Lower lobe of right lung (tissue), 2 donors: ENCODE measurements around the gene LRR1. TPM values are rescaled to one million over a fixed set of nuclear protein-coding genes. Genes with fewer than 3 reads are reported as not detected.

Experiments
- ATAC-seq, 2 donors: fragments of 200-7000 bp; cut with Tn5 transposase; one replicate each; pipeline ENCODE4 v1.9.1; 2020 to 2022; ENCODE audit warnings: mild to moderate bottlenecking in 2 of 2, moderate library complexity in 2 of 2
- DNase-seq: peaks from one replicate; pipeline ENCODE4 v3.0.0-alpha.2; 2020
- H3K27ac ChIP-seq: fragments of 200-600 bp; one replicate; pipeline ENCODE4 v1.8.0; 2022
- H3K27me3 ChIP-seq: fragments of 200-600 bp; one replicate; pipeline ENCODE4 v1.8.0; 2022; ENCODE audit warnings: low read depth
- H3K36me3 ChIP-seq: fragments of 200-600 bp; one replicate; pipeline ENCODE4 v1.8.0; 2022; ENCODE audit warnings: mild to moderate bottlenecking
- H3K4me1 ChIP-seq: fragments of 200-600 bp; one replicate; pipeline ENCODE4 v1.8.0; 2022
- H3K4me3 ChIP-seq: fragments of 200-600 bp; one replicate; pipeline ENCODE4 v1.8.0; 2022; ENCODE audit warnings: mild to moderate bottlenecking
- H3K9me3 ChIP-seq: fragments of 200-600 bp; one replicate; pipeline ENCODE4 v1.8.0; 2022
- intact Hi-C: fragments of 100-400 bp; cut with DNase I; formaldehyde crosslinking; loops from one replicate; pipeline ENCODE4 v1.11.0; 2022
- long read RNA-seq: library from polyadenylated mRNA; unstranded; transcript quantifications from one replicate; pipeline ENCODE4 v2.0.0, GENCODE V29; 2021
- total RNA-seq: library from RNA; stranded (reverse); fragmentation: NEBNext Ultra II Directional; extraction: Animal tissue kit (Norgen Biotek cat#: 25700); gene quantifications from one replicate; pipeline ENCODE4 v1.2.1, GENCODE V29; 2021
- TF ChIP-seq, protein P1 (sequence below): fragments of 200-600 bp; IDR thresholded peaks from one replicate; pipeline ENCODE4 v1.8.0; 2022; ENCODE audit warnings: antibody characterized with exemption, mild to moderate bottlenecking
- donor health status: DM: no; HTN: yes; CAD: no; lungs with severe emphysema.

LRR1 gene, protein sequence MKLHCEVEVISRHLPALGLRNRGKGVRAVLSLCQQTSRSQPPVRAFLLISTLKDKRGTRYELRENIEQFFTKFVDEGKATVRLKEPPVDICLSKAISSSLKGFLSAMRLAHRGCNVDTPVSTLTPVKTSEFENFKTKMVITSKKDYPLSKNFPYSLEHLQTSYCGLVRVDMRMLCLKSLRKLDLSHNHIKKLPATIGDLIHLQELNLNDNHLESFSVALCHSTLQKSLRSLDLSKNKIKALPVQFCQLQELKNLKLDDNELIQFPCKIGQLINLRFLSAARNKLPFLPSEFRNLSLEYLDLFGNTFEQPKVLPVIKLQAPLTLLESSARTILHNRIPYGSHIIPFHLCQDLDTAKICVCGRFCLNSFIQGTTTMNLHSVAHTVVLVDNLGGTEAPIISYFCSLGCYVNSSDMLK
- 9.0 TPM for total RNA-seq
- long read RNA-seq, partial matches to known transcripts: 0 of 9 reads
- long read RNA-seq, other reads (novel, unspliced or antisense): 3 of 9 reads

DNA sequence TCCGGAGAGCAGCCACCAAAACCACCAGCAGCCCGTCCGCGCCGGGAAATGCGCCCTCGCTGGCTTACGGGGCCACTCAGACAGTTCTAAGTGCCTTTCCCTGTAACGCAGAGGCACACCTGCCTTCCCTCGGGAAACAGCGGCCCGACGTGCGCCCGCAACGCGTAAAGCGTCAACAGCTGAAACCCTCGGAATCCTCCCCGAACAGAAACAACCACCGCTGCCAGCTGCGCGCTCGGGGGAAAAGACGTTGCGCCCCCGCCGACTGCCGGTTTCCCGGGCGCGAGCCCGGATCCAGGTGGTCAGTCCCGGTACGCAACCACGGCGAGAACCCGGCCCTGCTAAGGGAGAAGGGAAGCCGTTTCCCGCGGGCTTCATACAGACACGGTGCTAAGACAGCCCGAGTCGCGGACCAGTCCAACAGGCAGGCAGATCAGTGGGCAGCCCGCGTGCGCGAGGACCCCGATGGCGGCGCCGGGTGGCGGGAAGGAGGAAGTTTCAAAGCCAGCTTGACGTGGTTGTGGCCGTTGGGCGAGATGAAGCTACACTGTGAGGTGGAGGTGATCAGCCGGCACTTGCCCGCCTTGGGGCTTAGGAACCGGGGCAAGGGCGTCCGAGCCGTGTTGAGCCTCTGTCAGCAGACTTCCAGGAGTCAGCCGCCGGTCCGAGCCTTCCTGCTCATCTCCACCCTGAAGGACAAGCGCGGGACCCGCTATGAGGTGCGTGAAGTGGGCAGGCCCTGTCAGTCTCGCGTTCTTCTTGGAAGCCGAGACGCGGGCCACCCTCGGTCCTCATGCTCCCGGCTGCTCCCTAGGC is at the start of gene LRR1:
TSS of gene LRR1 (plus strand) at position 456 of the 816 bp plus-strand sequence. CDS start at position 537, 81 bp downstream.
- peak within 1 kb of the TSS; percentile 97 for H3K27ac ChIP-seq
- DNase-seq: peak; percentile 92
- intact Hi-C loops: no loop called here
- TF ChIP-seq, protein P1, sequence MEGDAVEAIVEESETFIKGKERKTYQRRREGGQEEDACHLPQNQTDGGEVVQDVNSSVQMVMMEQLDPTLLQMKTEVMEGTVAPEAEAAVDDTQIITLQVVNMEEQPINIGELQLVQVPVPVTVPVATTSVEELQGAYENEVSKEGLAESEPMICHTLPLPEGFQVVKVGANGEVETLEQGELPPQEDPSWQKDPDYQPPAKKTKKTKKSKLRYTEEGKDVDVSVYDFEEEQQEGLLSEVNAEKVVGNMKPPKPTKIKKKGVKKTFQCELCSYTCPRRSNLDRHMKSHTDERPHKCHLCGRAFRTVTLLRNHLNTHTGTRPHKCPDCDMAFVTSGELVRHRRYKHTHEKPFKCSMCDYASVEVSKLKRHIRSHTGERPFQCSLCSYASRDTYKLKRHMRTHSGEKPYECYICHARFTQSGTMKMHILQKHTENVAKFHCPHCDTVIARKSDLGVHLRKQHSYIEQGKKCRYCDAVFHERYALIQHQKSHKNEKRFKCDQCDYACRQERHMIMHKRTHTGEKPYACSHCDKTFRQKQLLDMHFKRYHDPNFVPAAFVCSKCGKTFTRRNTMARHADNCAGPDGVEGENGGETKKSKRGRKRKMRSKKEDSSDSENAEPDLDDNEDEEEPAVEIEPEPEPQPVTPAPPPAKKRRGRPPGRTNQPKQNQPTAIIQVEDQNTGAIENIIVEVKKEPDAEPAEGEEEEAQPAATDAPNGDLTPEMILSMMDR: peak; percentile 12
- no peaks in the 10 kb centered on the region for H3K27me3 ChIP-seq
- H3K36me3 ChIP-seq: no peaks in the 10 kb centered on the region
- peak within 1 kb of the TSS; percentile 98 for H3K4me3 ChIP-seq
- ATAC-seq: peak; percentile 95
- H3K4me1 ChIP-seq: peaks cover 16% of the 10 kb centered on the region
- H3K9me3 ChIP-seq: no peaks in the 10 kb centered on the region

DNA sequence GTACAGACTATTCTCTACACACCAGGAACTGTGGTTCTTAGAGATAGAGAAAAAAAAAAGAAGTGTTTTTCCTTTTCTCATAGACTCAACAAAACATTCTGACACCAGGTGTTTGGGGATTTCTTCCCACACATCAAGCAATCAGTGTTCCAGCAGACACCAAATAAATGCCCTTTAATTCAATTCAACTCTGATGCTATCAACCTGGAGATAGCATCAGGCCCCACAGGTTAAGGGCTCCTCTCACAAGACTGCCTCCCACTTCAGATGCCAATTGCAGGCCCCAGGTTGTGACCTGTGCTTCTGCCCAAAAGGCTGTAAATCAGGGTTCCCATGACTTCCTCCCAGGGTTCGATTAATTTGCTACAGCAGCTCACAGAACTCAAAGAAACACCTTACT is 49.3 kb upstream of the LRR1 start:
- Histone ChIP-seq H3K4me1 (no peaks in the 10 kb centered on the region), H3K27ac (no peak overlapping the region), H3K27me3 (no peaks in the 10 kb centered on the region), H3K9me3 (no peaks in the 10 kb centered on the region), H3K36me3 (no peaks in the 10 kb centered on the region), H3K4me3 (no peak overlapping the region)
- TF ChIP-seq, protein P1: no peak
- intact Hi-C loops: no loop called here
- DNase-seq (no peak), ATAC-seq (no peak)

DNA sequence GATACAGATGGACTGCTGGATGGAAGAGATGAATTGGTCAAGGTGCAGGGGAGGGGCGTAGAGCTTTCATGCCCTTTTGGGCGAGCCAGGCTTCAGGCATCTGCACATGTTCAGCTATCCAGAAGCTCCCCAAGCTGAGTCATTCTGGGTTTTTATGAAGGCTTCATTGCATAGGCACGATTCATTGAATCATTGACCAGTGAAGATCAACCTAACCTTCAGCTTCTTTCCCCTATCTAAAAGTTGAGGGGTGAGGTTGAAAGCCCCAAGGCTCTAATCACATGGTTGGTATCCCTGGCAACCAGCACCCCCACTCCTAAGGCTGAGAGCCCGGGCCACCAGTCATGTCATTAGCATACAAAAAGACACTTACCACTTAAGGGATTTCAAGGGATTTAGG is 48.9 kb upstream of the LRR1 start:
- Histone ChIP-seq H3K27me3 (no peaks in the 10 kb centered on the region), H3K4me3 (no peak overlapping the region), H3K4me1 (no peaks in the 10 kb centered on the region), H3K27ac (no peak overlapping the region), H3K9me3 (no peaks in the 10 kb centered on the region), H3K36me3 (no peaks in the 10 kb centered on the region)
- TF ChIP-seq, protein P1: no peak
- no peak for ATAC-seq
- intact Hi-C loops: no loop called here
- no peak for DNase-seq

DNA sequence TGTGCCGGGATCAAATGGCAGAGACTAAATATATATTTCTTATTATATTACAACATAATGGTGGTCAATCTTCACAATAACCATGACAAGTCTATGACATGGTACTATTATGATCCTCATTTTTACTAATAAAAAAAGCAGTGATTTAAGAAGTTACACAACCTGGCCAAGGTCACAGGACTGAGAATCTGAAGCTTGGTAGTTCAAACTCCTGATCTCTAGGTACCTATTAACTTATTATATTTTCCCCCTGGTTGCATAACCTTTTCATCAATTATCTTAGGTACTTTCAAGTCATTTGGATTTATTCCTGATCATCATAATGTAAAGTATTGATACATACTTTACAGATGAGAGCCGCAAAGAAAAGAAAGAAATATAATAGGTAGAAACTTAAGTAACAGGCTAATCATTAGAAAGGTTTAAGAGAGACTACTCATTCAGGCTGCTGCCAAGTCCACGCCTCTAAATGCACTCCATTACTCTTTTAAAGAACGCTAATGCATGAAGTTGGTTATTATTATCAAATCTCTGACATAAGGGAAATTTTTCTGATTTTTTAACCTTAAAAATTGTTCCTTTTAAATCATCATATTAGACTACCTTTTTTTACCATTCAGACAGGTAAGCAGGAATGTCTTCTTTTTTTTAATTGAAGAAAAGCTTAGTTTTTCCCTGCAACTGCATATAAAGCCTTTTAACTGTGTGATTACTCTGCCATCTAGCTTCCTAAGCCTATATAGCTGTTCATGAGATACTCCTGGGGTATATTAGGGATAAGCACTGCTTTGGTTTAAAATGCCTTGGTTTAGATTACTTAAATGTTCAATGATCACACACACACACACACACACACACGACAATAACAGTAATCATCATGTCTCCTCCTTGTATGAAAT is 48.2 kb upstream of the LRR1 start:
- Histone ChIP-seq H3K27me3 (no peaks in the 10 kb centered on the region), H3K27ac (no peak overlapping the region), H3K36me3 (no peaks in the 10 kb centered on the region), H3K4me3 (no peak overlapping the region), H3K9me3 (no peaks in the 10 kb centered on the region), H3K4me1 (no peaks in the 10 kb centered on the region)
- no peak for DNase-seq
- TF ChIP-seq, protein P1: no peak
- intact Hi-C loops: no loop called here
- ATAC-seq: no peak

DNA sequence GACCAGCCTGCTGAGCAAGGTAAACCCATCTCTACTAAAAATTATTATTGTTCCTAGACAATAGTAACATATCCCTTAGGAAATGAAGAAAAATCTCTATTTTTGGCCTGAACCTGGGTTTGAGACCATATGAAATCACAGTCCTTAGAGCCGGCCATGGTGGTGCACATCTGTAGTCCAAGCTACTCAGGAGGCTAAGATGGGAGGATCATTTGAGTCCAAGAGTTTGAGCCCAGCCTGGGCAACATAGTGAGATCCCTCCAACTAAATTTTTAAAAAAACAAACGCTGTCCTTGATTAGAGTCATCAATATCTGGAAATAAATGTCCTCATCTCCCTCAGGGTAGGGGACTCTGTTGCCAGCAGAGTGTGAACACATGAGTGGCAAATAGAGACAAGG is 47.2 kb upstream of the LRR1 start:
- intact Hi-C loops: no loop called here
- Histone ChIP-seq H3K9me3 (no peaks in the 10 kb centered on the region), H3K4me3 (no peak overlapping the region), H3K36me3 (no peaks in the 10 kb centered on the region), H3K27me3 (no peaks in the 10 kb centered on the region), H3K4me1 (no peaks in the 10 kb centered on the region), H3K27ac (no peak overlapping the region)
- ATAC-seq (no peak), DNase-seq (no peak)
- TF ChIP-seq, protein P1: no peak
